Pancreas (tissue), 10 donors: ENCODE measurements around the gene NXN. TPM values are rescaled to one million over a fixed set of nuclear protein-coding genes. Genes with fewer than 3 reads are reported as not detected.

Experiments used
- ATAC-seq, 4 donors: fragments of 200-7000 bp; cut with Tn5 transposase; one replicate each; pipeline versions ENCODE4 v1.8.0 to v1.9.1; 2020; ENCODE audit warnings: mild to moderate bottlenecking in 4 of 4, moderate library complexity in 4 of 4
- DNase-seq, 6 donors: peaks; one replicate each; pipeline ENCODE4 v3.0.0-alpha.2; 2020
- FAIRE-seq: peaks from 2 replicates; lab custom pipeline; 2012; peaks lifted over from hg19 to GRCh38; lab: Jason Lieb, UNC
- H3K27ac ChIP-seq, 4 donors: fragments of 200-600 bp; sonication (generic); 1 replicate in 3 of 4; 2 replicates in 1 of 4; pipeline versions ENCODE4 v1.5.0 to v1.8.0; 2020
- H3K27me3 ChIP-seq, 4 donors: fragments of 200-600 bp; one replicate each; pipeline ENCODE4 v1.8.0; 2021
- H3K36me3 ChIP-seq, 3 donors: fragments of 200-600 bp; sonication (generic) in 1 of 3; one replicate each; pipeline versions ENCODE4 v1.5.0 to v1.8.0; 2020 to 2021
- H3K4me1 ChIP-seq, 3 donors: fragments of 200-600 bp; one replicate each; pipeline ENCODE4 v1.8.0; 2021
- H3K4me3 ChIP-seq, 4 donors: fragments of 200-600 bp; sonication (generic) in 2 of 4; one replicate each; pipeline versions ENCODE4 v1.5.0 to v1.8.0; 2020 to 2021
- H3K9me3 ChIP-seq, 4 donors: fragments of 200-600 bp; one replicate each; pipeline ENCODE4 v1.8.0; 2021
- WGBS, 2 donors: extraction: QIAGEN DNeasy Blood & Tissue Kit; methylation state at CpG; one replicate each; pipeline ENCODE4 v1.1.7; 2013; 5-methylcytosine and 5-hydroxymethylcytosine counted together
- intact Hi-C, 3 donors: fragments of 100-400 bp; cut with DNase I; formaldehyde crosslinking; loops; one replicate each; pipeline versions ENCODE4 v1.11.1 to v1.14.2; 2022
- polyA plus RNA-seq, 2 donors: library from polyadenylated mRNA; stranded (reverse); fragments of 200-250 nt; gene quantifications; one replicate each; pipeline ENCODE4 v1.2.3, GENCODE V29; 2013
- total RNA-seq, 6 donors: library from RNA; stranded (reverse); fragmentation: NEBNext Ultra II Directional in 4 of 6; extraction: Animal tissue kit (Norgen Biotek cat#: 25700) in 4 of 6; gene quantifications; one replicate each; pipeline versions ENCODE4 v1.2.1 to v1.2.4, GENCODE V29; 2021 to 2023
- TF ChIP-seq, protein P1 (sequence below), 4 donors: fragments of 200-600 bp; sonication (generic) in 3 of 4; IDR thresholded peaks; one replicate each; pipeline versions ENCODE4 v1.5.0 to v1.8.0; 2021; ENCODE audit warnings: antibody characterized with exemption in 4 of 4
- donor health status: healthy with polysubstance abuse.
- donor health status: DM: no; HTN: no; CAD: no; lungs with moderate emphysema.
- donor health status: DM: no; HTN: no; CAD: no.
- donor health status: control.
- donor health status: control.
- donor health status: Bipolar disorder and iron deficiency.
- donor health status: DM: yes; HTN: yes; CAD: no.
- donor health status: DM: no; HTN: no; CAD: no.
- donor health status: DM: no; HTN: no; CAD: no.
- donor health status: DM: yes; HTN: yes; CAD: no.

Gene NXN
- total and polyA plus RNA-seq, 8 donors, result 17.4 to 35.0 (median 29.4) TPM

DNA sequence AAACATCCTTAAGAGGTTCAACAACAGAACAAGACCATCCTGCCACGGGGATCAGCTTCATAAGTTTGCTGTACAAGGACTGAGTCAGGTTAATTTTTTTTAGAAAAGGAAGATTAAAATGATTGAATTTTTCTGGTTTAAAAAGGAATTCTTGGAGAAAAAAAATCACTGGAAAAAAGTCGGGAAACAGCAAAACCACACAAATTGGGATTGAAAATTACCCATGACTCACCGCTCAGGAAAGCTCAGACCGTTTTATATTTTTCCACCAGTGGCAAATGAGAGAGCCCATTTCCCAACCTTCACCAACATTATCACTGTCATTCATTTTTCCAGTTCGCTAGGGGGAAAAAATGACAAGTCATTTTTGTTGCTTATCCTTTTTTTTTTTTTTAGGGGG, 150.8 kb downstream of the NXN start:
- FAIRE-seq (no peak), DNase-seq (no peak), ATAC-seq (no peak)
- intact Hi-C loops, result no loop called here
- Histone ChIP-seq H3K27ac (no peak overlapping the region), H3K4me1 (no peaks in the 10 kb centered on the region), H3K9me3 (no peaks in the 10 kb centered on the region), H3K27me3 (no peaks in the 10 kb centered on the region), H3K4me3 (no peak overlapping the region), H3K36me3 (no peaks in the 10 kb centered on the region)
- TF ChIP-seq, protein P1, sequence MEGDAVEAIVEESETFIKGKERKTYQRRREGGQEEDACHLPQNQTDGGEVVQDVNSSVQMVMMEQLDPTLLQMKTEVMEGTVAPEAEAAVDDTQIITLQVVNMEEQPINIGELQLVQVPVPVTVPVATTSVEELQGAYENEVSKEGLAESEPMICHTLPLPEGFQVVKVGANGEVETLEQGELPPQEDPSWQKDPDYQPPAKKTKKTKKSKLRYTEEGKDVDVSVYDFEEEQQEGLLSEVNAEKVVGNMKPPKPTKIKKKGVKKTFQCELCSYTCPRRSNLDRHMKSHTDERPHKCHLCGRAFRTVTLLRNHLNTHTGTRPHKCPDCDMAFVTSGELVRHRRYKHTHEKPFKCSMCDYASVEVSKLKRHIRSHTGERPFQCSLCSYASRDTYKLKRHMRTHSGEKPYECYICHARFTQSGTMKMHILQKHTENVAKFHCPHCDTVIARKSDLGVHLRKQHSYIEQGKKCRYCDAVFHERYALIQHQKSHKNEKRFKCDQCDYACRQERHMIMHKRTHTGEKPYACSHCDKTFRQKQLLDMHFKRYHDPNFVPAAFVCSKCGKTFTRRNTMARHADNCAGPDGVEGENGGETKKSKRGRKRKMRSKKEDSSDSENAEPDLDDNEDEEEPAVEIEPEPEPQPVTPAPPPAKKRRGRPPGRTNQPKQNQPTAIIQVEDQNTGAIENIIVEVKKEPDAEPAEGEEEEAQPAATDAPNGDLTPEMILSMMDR (IDR thresholded peaks at IDR 0.05), result no peak
- 90 to 92% methylated on average over 5 of the region's 5 CpGs for WGBS, 2 donors

DNA sequence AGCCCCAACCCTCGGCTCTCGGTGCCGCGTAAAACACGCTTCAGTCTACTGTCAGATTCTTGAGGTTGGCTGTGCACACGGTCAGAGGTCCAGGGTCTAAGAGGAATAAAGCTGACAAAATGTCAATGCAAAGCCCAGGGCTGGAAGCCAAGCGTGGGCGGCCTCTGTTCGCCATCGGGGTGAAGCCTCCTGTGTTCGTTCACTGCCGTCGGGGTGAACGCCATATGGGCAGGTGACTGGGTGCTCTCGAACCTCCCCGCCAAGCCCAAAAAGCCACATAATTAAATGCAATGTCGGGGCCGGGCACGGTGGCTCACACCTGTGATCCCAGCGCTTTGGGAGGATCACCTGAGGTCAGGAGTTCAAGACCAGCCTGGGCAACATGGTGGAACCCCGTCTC, 152.8 kb downstream of the NXN start:
- no peak for FAIRE-seq

DNA sequence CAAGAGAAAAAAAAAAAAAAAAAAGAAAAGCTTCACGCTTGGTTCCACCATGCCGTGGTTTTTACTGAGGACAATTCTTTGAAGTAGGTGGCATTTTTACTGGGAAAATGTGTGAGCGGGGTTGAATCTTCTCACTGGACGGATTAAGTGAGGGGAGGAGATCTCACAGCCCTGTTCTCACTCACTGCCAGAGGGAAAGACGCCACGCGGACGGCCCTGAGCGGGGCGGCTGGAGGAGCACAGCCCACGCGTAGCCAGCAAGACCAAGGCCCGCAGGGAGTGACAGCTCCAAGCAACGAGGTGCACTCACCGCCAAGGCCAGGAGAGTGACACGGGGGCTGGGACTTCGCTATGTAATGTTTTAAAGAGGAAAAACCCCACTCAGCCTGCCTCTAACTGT, 154.4 kb downstream of the NXN start:
- 73 to 81% methylated on average over 17 of the region's 17 CpGs for WGBS, 2 donors

More for the DNA sequence above, 152.8 kb downstream of the NXN start:
- DNase-seq, result no peak
- no peak overlapping the region for H3K27ac ChIP-seq
- TF ChIP-seq, protein P1 (IDR thresholded peaks at IDR 0.05), result no peak
- ATAC-seq, result no peak
- WGBS, 2 donors, result 92 to 94% methylated on average over 21 of the region's 21 CpGs
- H3K27me3 ChIP-seq, result no peaks in the 10 kb centered on the region
- H3K9me3 ChIP-seq, result no peaks in the 10 kb centered on the region
- intact Hi-C loops, result no loop called here
- H3K4me3 ChIP-seq, result no peak overlapping the region
- H3K36me3 ChIP-seq, result peaks cover 0 to 14% (median 0%) of the 10 kb centered on the region in 3 donors
- H3K4me1 ChIP-seq, result no peaks in the 10 kb centered on the region

DNA sequence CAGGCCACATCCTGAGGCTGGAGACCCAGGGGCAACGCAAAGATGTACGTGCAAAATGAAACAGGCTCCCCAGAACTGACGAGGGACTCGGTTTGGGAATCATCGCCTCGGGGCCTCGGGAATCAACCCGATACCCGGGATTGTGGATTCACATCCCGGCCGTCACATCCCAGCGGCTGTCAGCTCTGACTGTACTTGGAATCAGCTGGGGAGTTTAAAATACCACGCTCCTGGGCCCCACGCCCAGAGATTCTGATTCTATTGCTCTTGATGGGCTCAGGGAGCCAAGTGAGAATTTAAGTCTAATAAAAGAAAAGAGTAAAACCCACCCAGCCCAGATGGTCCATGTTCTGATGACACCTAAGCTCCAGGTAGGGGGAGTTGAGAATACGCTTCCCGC, 155.2 kb downstream of the NXN start:
- DNase-seq (no peak), ATAC-seq (no peak), FAIRE-seq (no peak)
- WGBS, 2 donors, result 96 to 99% methylated on average over 16 of the region's 16 CpGs
- Histone ChIP-seq H3K27ac (no peak overlapping the region), H3K4me3 (no peak overlapping the region), H3K4me1 (no peaks in the 10 kb centered on the region), H3K27me3 (no peaks in the 10 kb centered on the region), H3K36me3 (peaks cover 0 to 14% (median 0%) of the 10 kb centered on the region in 3 donors), H3K9me3 (no peaks in the 10 kb centered on the region)
- intact Hi-C loops, result no loop called here
- TF ChIP-seq, protein P1 (IDR thresholded peaks at IDR 0.05), result no peak

More for the DNA sequence above, 154.4 kb downstream of the NXN start:
- DNase-seq (no peak), ATAC-seq (peak in 2 of 4 donors; percentile 12 to 25), FAIRE-seq (no peak)
- Histone ChIP-seq H3K36me3 (peaks cover 0 to 14% (median 0%) of the 10 kb centered on the region in 3 donors), H3K27me3 (no peaks in the 10 kb centered on the region), H3K27ac (no peak overlapping the region), H3K4me1 (no peaks in the 10 kb centered on the region), H3K4me3 (no peak overlapping the region), H3K9me3 (no peaks in the 10 kb centered on the region)
- intact Hi-C loops, result no loop called here
- TF ChIP-seq, protein P1 (IDR thresholded peaks at IDR 0.05), result no peak

DNA sequence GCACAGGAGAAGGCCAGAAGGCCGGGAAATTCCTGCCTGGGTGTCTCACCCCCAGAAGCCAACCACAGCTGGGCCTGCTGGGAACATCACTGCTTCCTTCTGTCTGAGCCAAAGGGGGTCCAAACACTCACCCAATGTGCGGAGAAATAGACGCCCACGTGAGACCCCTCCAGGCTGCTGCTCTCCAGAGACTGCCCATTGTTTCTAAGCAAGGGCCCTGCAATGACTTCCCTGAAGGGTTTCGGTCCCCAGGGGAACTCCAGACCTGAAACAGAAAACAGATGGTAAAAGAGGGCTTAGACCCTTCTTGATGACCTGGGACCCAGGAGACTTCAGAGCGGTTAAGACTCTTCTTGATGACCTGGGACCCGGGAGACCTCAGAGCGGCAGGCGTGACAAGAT, 156.1 kb downstream of the NXN start:
- FAIRE-seq, result no peak
- intact Hi-C loops, result no loop called here
- WGBS, 2 donors, result 89 to 94% methylated on average over 9 of the region's 9 CpGs

More for the DNA sequence above, 156.1 kb downstream of the NXN start:
- no peaks in the 10 kb centered on the region for H3K27me3 ChIP-seq
- ATAC-seq, result no peak
- H3K9me3 ChIP-seq, result no peaks in the 10 kb centered on the region
- no peaks in the 10 kb centered on the region for H3K4me1 ChIP-seq
- TF ChIP-seq, protein P1 (IDR thresholded peaks at IDR 0.05), result no peak
- no peak overlapping the region for H3K4me3 ChIP-seq
- H3K36me3 ChIP-seq, result peaks cover 0 to 15% (median 0%) of the 10 kb centered on the region in 3 donors
- no peak for DNase-seq
- H3K27ac ChIP-seq, result no peak overlapping the region
